Fibroblast of lung (primary cell): Measurements from ENCODE around the gene PXDN. TPM values are rescaled to one million over a fixed set of nuclear protein-coding genes. Genes with fewer than 3 reads are reported as not detected.

Source experiments
- DNase-seq, 2 donors: peaks; one replicate each; pipeline versions ENCODE4 v3.0.0 to v3.0.0-alpha.2; 2010; ENCODE audit warnings: low read depth in 2 of 2
- H2AFZ ChIP-seq: 2 replicates; pipeline ENCODE4 v1.5.1; 2012; ENCODE audit warnings: low read length, control low read depth, inconsistent platforms
- H3K27ac ChIP-seq: 2 replicates; pipeline ENCODE4 v1.5.1; 2011; ENCODE audit warnings: low read length, control low read depth; ENCODE audit not compliant: insufficient read depth
- H3K27me3 ChIP-seq: 2 replicates; pipeline ENCODE4 v1.5.1; 2011; ENCODE audit warnings: mild to moderate bottlenecking, low read length; ENCODE audit not compliant: control insufficient read depth, insufficient read depth
- H3K36me3 ChIP-seq: 2 replicates; pipeline ENCODE4 v1.5.1; 2011; ENCODE audit warnings: low read length; ENCODE audit not compliant: control insufficient read depth, insufficient read depth
- H3K4me1 ChIP-seq: 2 replicates; pipeline ENCODE4 v1.5.1; 2011; ENCODE audit warnings: low read length; ENCODE audit not compliant: control insufficient read depth, insufficient read depth; ENCODE audit errors: extremely low read depth
- H3K4me2 ChIP-seq: 2 replicates; pipeline ENCODE4 v1.5.1; 2011; ENCODE audit warnings: low read length, control low read depth; ENCODE audit not compliant: insufficient read depth; ENCODE audit errors: extremely low read depth
- H3K4me3 ChIP-seq, 4 experiments: fragments of 200-600 bp in 1 of 4; sonication (generic) in 1 of 4; replicated peaks in 1 of 4; 2 replicates each; pipeline ENCODE4 v1.5.1; 2011 to 2016; ENCODE audit warnings: low read length in 4 of 4, low read depth in 3 of 4, mild to moderate bottlenecking in 3 of 4, control low read depth in 2 of 4, inconsistent platforms in 1 of 4, mixed read lengths in 1 of 4; ENCODE audit not compliant: insufficient read depth in 1 of 4; ENCODE audit errors: control extremely low read depth in 1 of 4
- H3K79me2 ChIP-seq: 2 replicates; pipeline ENCODE4 v1.5.1; 2012; ENCODE audit warnings: mild to moderate bottlenecking, low read length, inconsistent platforms; ENCODE audit not compliant: control insufficient read depth, insufficient read depth
- H3K9ac ChIP-seq: 2 replicates; pipeline ENCODE4 v1.5.1; 2011; ENCODE audit warnings: mild to moderate bottlenecking, low read length, control low read depth; ENCODE audit not compliant: insufficient read depth
- H3K9me3 ChIP-seq: 2 replicates; pipeline ENCODE4 v1.5.1; 2012; ENCODE audit warnings: low read depth, low read length; ENCODE audit not compliant: control insufficient read depth, insufficient read depth
- H4K20me1 ChIP-seq: 2 replicates; pipeline ENCODE4 v1.5.1; 2011; ENCODE audit warnings: low read length; ENCODE audit not compliant: control insufficient read depth, insufficient read depth; ENCODE audit errors: extremely low read depth
- CTCF ChIP-seq, 2 donors: IDR thresholded peaks in 1 of 2; conservative IDR thresholded peaks in 1 of 2; 1 replicate in 1 of 2; 2 replicates in 1 of 2; pipeline ENCODE4 v1.5.1; 2011 to 2012; ENCODE audit warnings: low read length in 2 of 2, control low read depth in 1 of 2, inconsistent platforms in 1 of 2, low read depth in 1 of 2, mild to moderate bottlenecking in 1 of 2
- EZH2 ChIP-seq: IDR thresholded peaks from 2 replicates; pipeline ENCODE4 v1.5.1; 2012; ENCODE audit warnings: low read length, control low read depth, mild to moderate bottlenecking; ENCODE audit errors: missing control alignments
- polyA plus RNA-seq, 2 donors: library from polyadenylated mRNA; depleted of rRNA in 1 of 2; stranded (reverse) in 1 of 2; unstranded in 1 of 2; fragments of >200 nt; gene quantifications; 2 replicates each; pipeline ENCODE4 v1.2.1, GENCODE V29; 2011 to 2012; ENCODE audit warnings: missing spikeins in 1 of 2
- total RNA-seq: library from RNA; depleted of rRNA; stranded (reverse); fragments of >200 nt; gene quantifications from 2 replicates; pipeline ENCODE4 v1.2.1, GENCODE V29; 2014

PXDN gene
- total and polyA plus RNA-seq, 2 donors (not counting 1 experiment from before 2014, with no cell fraction given): 153 to 298 TPM

GRCh38 chr2:1658394-1659151 is 85.7 kb downstream of the PXDN start:
- Histone ChIP-seq H4K20me1 (no peaks in the 10 kb centered on the region), H3K9ac (no peak overlapping the region), H3K79me2 (no peaks in the 10 kb centered on the region), H3K36me3 (peaks cover 30% of the 10 kb centered on the region), H3K9me3 (no peaks in the 10 kb centered on the region), H3K27ac (no peak overlapping the region), H3K4me2 (no peak overlapping the region), H3K4me1 (peaks cover 14% of the 10 kb centered on the region), H3K4me3 (no peak overlapping the region), H3K27me3 (no peaks in the 10 kb centered on the region), H2AFZ (no peak overlapping the region)
- no peak for TF ChIP-seq CTCF (conservative IDR thresholded peaks at IDR 0.05 in 1 of 2, IDR thresholded peaks at IDR 0.05 in 1 of 2; ENCODE audit: low read depth in 1 of 2, low read length in 2 of 2)
- TF ChIP-seq EZH2: no peak
- no peak for DNase-seq

- no peak overlapping the region for H3K9ac ChIP-seq
- H3K36me3 ChIP-seq: peaks cover 23% of the 10 kb centered on the region
- DNase-seq: no peak
- no peak overlapping the region for H2AFZ ChIP-seq
- no peak overlapping the region for H3K4me2 ChIP-seq
- no peaks in the 10 kb centered on the region for H4K20me1 ChIP-seq
- H3K27me3 ChIP-seq: no peaks in the 10 kb centered on the region
- H3K4me1 ChIP-seq: peaks cover 27% of the 10 kb centered on the region
- H3K4me3 ChIP-seq: no peak overlapping the region
- no peak overlapping the region for H3K27ac ChIP-seq
- TF ChIP-seq CTCF (conservative IDR thresholded peaks at IDR 0.05 in 1 of 2, IDR thresholded peaks at IDR 0.05 in 1 of 2; ENCODE audit: low read depth in 1 of 2, low read length in 2 of 2): no peak
- TF ChIP-seq EZH2: no peak
- no peaks in the 10 kb centered on the region for H3K9me3 ChIP-seq
- no peaks in the 10 kb centered on the region for H3K79me2 ChIP-seq
Measured at GRCh38 chr2:1656961-1657841, 87.1 kb downstream of the PXDN start.

- TF ChIP-seq EZH2: no peak
- TF ChIP-seq CTCF (conservative IDR thresholded peaks at IDR 0.05 in 1 of 2, IDR thresholded peaks at IDR 0.05 in 1 of 2; ENCODE audit: low read depth in 1 of 2, low read length in 2 of 2): no peak
- no peak overlapping the region for H2AFZ ChIP-seq
- no peaks in the 10 kb centered on the region for H3K79me2 ChIP-seq
- no peaks in the 10 kb centered on the region for H3K27me3 ChIP-seq
- no peaks in the 10 kb centered on the region for H3K9me3 ChIP-seq
- H3K4me2 ChIP-seq: no peak overlapping the region
- peaks cover 31% of the 10 kb centered on the region for H3K4me1 ChIP-seq
- no peak overlapping the region for H3K27ac ChIP-seq
- no peak for DNase-seq
- no peaks in the 10 kb centered on the region for H4K20me1 ChIP-seq
- no peak overlapping the region for H3K9ac ChIP-seq
- no peak overlapping the region for H3K4me3 ChIP-seq
- H3K36me3 ChIP-seq: peaks cover 23% of the 10 kb centered on the region
Measured at GRCh38 chr2:1656326-1656960, 87.9 kb downstream of the PXDN start.
